Loucy (cell line): ENCODE measurements around the gene IGF2BP2.

Experiments
- H2AFZ ChIP-seq: fragments of 200-600 bp; sonication (generic); 2 replicates; pipeline ENCODE4 v1.6.0; 2016; ENCODE audit warnings: antibody characterized with exemption, mild to moderate bottlenecking, low read length, moderate library complexity
- H3F3A ChIP-seq: fragments of 200-600 bp; 2 replicates; pipeline ENCODE4 v1.6.0; 2016; ENCODE audit warnings: antibody characterized with exemption, low read depth, mild to moderate bottlenecking
- H3K27me3 ChIP-seq: fragments of 200-600 bp; sonication (generic); 2 replicates; pipeline ENCODE4 v1.6.1; 2014; ENCODE audit warnings: low read length, mild to moderate bottlenecking; ENCODE audit not compliant: insufficient read depth, poor library complexity, severe bottlenecking
- H3K36me3 ChIP-seq: fragments of 200-600 bp; sonication (generic); 2 replicates; pipeline ENCODE4 v1.6.1; 2016; ENCODE audit warnings: low read length; ENCODE audit not compliant: insufficient read depth
- H3K4me1 ChIP-seq: fragments of 200-600 bp; sonication (generic); 2 replicates; pipeline ENCODE4 v1.5.1; 2014; ENCODE audit warnings: low read length, mild to moderate bottlenecking; ENCODE audit not compliant: insufficient read depth, poor library complexity, severe bottlenecking
- H3K4me2 ChIP-seq: fragments of 200-600 bp; sonication (generic); 2 replicates; pipeline ENCODE4 v1.6.0; 2014; ENCODE audit warnings: antibody characterized with exemption, low read length, low read depth, mild to moderate bottlenecking; ENCODE audit not compliant: poor library complexity, severe bottlenecking
- H3K4me3 ChIP-seq: fragments of 200-600 bp; sonication (generic); 2 replicates; pipeline ENCODE4 v1.5.1; 2014; ENCODE audit warnings: low read length, mild to moderate bottlenecking, mixed read lengths; ENCODE audit not compliant: poor library complexity, severe bottlenecking
- H3K79me2 ChIP-seq: fragments of 200-600 bp; sonication (generic); 2 replicates; pipeline ENCODE4 v1.6.1; 2014; ENCODE audit warnings: low read length; ENCODE audit not compliant: insufficient read depth
- H3K9ac ChIP-seq: fragments of 200-600 bp; sonication (generic); 2 replicates; pipeline ENCODE4 v1.6.0; 2014; ENCODE audit warnings: mild to moderate bottlenecking, low read depth, low read length, moderate library complexity; ENCODE audit not compliant: poor library complexity, severe bottlenecking
- H3K9me2 ChIP-seq: fragments of 200-600 bp; sonication (generic); replicated peaks from 2 replicates; pipeline ENCODE4 v1.6.1; 2016; ENCODE audit warnings: low read depth, low read length, mixed read lengths
- H3K9me3 ChIP-seq: fragments of 200-600 bp; sonication (generic); 2 replicates; pipeline ENCODE4 v1.6.1; 2014; ENCODE audit warnings: mild to moderate bottlenecking, antibody characterized with exemption, low read length, low read depth; ENCODE audit not compliant: insufficient read depth
- H4K20me1 ChIP-seq: fragments of 200-600 bp; sonication (generic); 2 replicates; pipeline ENCODE4 v1.6.0; 2014; ENCODE audit warnings: antibody characterized with exemption, low read length, mild to moderate bottlenecking; ENCODE audit not compliant: insufficient read depth, poor library complexity, severe bottlenecking
- CTCF ChIP-seq: fragments of 200-600 bp; sonication (generic); conservative IDR thresholded peaks from 2 replicates; pipeline ENCODE4 v1.5.1; 2014; ENCODE audit warnings: mild to moderate bottlenecking, antibody characterized with exemption, low read length
- EZH2phosphoT487 ChIP-seq: fragments of 200-600 bp; IDR thresholded peaks from 2 replicates; pipeline ENCODE4 v1.6.1; 2018; ENCODE audit warnings: antibody characterized with exemption, mild to moderate bottlenecking, moderate library complexity, borderline replicate concordance

IGF2BP2 gene

DNA sequence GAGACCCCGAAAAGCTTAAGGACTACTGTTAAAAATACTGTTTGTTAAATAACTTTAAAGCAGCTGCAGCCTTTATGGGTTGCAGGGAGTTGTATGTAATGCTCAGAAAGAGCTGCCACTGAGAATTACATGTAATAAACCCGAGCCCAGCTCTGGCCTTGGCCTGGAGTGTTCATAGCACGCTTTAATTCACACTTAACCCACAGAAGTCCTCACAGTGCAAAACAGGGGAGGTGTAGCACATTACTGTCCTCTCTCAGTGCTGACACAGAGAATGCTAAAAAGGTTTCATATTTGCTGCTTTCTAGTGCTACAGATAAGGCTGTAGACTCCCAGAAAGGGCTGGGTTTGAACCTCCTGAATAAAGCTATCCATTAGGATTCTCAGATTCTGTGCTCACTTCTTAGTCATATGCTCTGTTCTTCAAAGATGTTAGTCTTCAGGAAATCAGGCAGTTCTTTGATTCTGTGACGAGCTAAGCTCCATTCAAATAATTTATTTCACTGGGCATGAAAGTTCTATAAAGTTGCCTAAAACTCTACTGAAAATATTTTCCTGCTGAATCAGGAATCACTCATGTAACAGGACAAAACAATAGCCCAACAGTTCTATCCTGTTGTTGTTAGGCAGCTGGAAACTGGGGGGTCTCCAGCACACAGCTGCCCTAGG, 130.7 kb downstream of the IGF2BP2 start:
- 0 out of 2 replicates have a peak overlapping the region, but pooled peaks have one; percentile 19 for H2AFZ ChIP-seq
- TF ChIP-seq CTCF: no peak
- H3K9me2 ChIP-seq: no peaks in the 10 kb centered on the region
- no peaks in the 10 kb centered on the region for H3K9me3 ChIP-seq
- no peaks in the 10 kb centered on the region for H3K79me2 ChIP-seq
- H4K20me1 ChIP-seq: no peaks in the 10 kb centered on the region
- no peaks in the 10 kb centered on the region for H3K27me3 ChIP-seq
- H3K36me3 ChIP-seq: no peaks in the 10 kb centered on the region
- H3F3A ChIP-seq: no peaks in the 10 kb centered on the region
- no peak overlapping the region for H3K4me3 ChIP-seq
- H3K4me2 ChIP-seq: no peak overlapping the region
- no peaks in the 10 kb centered on the region for H3K4me1 ChIP-seq
- no peak overlapping the region for H3K9ac ChIP-seq

DNA sequence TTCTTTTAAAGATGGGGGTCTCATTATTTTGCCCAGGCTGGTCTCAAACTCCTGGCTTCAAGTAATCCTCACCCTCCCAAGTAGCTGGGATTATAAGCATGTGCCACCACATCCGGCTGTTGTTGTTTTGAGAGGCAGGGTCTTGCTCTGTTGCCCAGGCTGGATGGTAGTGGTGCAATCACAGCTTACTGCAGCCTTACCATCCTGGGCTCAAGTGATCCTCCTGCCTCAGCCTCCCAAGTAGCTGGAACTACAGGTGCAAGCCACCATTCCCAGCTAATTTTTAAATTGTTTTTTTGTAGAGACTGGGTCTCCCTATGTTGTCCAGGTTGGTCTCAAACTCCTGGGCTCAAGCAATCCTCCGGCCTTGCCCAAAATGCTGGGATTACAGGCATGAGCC, 133.2 kb downstream of the IGF2BP2 start:
- no peak for TF ChIP-seq EZH2phosphoT487
- TF ChIP-seq CTCF: no peak
- Histone ChIP-seq H3K4me2 (no peak overlapping the region), H3K36me3 (no peaks in the 10 kb centered on the region), H4K20me1 (no peaks in the 10 kb centered on the region), H3K27me3 (no peaks in the 10 kb centered on the region), H3K4me3 (no peak overlapping the region), H3K4me1 (no peaks in the 10 kb centered on the region), H3K79me2 (no peaks in the 10 kb centered on the region), H3K9me3 (no peaks in the 10 kb centered on the region), H2AFZ (no peak overlapping the region), H3K9ac (no peak overlapping the region), H3F3A (no peaks in the 10 kb centered on the region), H3K9me2 (no peaks in the 10 kb centered on the region)

GRCh38 chr3:185687271-185687878, 137.5 kb downstream of the IGF2BP2 start:
- Histone ChIP-seq H3K9me3 (no peaks in the 10 kb centered on the region), H3K79me2 (no peaks in the 10 kb centered on the region), H3K36me3 (no peaks in the 10 kb centered on the region), H3K9me2 (no peaks in the 10 kb centered on the region), H3K4me2 (no peak overlapping the region), H3K4me1 (no peaks in the 10 kb centered on the region), H3F3A (no peaks in the 10 kb centered on the region), H4K20me1 (no peaks in the 10 kb centered on the region), H2AFZ (no peak overlapping the region), H3K9ac (no peak overlapping the region), H3K27me3 (no peaks in the 10 kb centered on the region), H3K4me3 (no peak overlapping the region)
- no peak for TF ChIP-seq CTCF
- no peak for TF ChIP-seq EZH2phosphoT487
